Peyer's patch (tissue), 4 donors: ENCODE measurements around the gene NPPB.

Source experiments
- POLR2A ChIP-seq, 2 donors: fragments of 450-650 bp; IDR thresholded peaks; one replicate each; pipeline ENCODE4 v1.5.1; 2017; ENCODE audit warnings: antibody characterized with exemption in 2 of 2, mild to moderate bottlenecking in 2 of 2, moderate library complexity in 2 of 2
- TF ChIP-seq, protein P1 (sequence below), 6 experiments: fragments of 450-650 bp in 4 of 6; fragments of 200-600 bp in 2 of 6; sonication (generic) in 1 of 6; IDR thresholded peaks; one replicate each; pipeline ENCODE4 v1.5.1; 2017 to 2019; ENCODE audit warnings: antibody characterized with exemption in 6 of 6, mild to moderate bottlenecking in 3 of 6, moderate library complexity in 1 of 6

DNA sequence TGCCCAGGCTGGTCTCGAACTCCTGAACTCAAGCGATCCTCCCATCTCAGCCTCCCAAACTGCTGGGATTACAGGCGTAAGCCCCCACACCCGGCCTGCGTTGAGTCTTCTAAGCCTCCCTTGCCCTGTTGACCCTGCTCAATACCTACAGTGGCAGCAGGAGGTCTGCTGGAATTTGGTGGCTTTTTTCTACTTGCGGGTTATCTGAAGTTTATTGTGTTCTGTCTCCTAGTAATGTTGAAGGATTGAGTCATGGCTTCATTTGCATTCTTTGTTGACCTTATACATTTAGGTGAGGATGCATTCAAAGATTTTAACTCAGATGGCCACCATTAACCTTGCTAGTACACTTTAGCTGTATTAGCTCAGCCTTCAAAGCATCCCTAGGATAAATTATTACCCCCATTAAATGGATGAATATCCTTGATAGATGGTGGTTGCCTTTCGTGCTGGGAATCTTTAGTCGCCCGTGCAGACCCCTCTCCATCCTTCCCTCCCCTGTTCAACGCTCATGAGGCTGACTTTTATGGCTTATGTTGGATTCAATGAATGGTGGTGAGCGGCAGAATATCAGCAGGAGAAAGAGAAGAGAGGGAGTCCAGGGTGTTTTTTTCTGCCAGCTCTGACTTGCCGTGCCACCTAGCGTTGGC lies 9.7 kb upstream of the NPPB start:
- no peak for TF ChIP-seq POLR2A (IDR thresholded peaks at IDR 0.05)
- TF ChIP-seq, protein P1, sequence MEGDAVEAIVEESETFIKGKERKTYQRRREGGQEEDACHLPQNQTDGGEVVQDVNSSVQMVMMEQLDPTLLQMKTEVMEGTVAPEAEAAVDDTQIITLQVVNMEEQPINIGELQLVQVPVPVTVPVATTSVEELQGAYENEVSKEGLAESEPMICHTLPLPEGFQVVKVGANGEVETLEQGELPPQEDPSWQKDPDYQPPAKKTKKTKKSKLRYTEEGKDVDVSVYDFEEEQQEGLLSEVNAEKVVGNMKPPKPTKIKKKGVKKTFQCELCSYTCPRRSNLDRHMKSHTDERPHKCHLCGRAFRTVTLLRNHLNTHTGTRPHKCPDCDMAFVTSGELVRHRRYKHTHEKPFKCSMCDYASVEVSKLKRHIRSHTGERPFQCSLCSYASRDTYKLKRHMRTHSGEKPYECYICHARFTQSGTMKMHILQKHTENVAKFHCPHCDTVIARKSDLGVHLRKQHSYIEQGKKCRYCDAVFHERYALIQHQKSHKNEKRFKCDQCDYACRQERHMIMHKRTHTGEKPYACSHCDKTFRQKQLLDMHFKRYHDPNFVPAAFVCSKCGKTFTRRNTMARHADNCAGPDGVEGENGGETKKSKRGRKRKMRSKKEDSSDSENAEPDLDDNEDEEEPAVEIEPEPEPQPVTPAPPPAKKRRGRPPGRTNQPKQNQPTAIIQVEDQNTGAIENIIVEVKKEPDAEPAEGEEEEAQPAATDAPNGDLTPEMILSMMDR (IDR thresholded peaks at IDR 0.05) = no peak
